Mammary epithelial cell (primary cell): ENCODE data around the gene FAHD1.

Source experiments
- EZH2 ChIP-seq: IDR thresholded peaks from 2 replicates; pipeline ENCODE4 v1.6.1; 2012; ENCODE audit warnings: low read length, inconsistent platforms, borderline replicate concordance
- TF ChIP-seq, protein P1 (sequence below), 2 donors: IDR thresholded peaks in 1 of 2; conservative IDR thresholded peaks in 1 of 2; 2 replicates each; pipeline ENCODE4 v1.5.1; 2011 to 2012; ENCODE audit warnings: inconsistent platforms in 2 of 2, low read length in 2 of 2, mild to moderate bottlenecking in 2 of 2, control low read depth in 1 of 2, low read depth in 1 of 2; ENCODE audit not compliant: insufficient read depth in 1 of 2; ENCODE audit errors: extremely low read depth in 1 of 2

DNA sequence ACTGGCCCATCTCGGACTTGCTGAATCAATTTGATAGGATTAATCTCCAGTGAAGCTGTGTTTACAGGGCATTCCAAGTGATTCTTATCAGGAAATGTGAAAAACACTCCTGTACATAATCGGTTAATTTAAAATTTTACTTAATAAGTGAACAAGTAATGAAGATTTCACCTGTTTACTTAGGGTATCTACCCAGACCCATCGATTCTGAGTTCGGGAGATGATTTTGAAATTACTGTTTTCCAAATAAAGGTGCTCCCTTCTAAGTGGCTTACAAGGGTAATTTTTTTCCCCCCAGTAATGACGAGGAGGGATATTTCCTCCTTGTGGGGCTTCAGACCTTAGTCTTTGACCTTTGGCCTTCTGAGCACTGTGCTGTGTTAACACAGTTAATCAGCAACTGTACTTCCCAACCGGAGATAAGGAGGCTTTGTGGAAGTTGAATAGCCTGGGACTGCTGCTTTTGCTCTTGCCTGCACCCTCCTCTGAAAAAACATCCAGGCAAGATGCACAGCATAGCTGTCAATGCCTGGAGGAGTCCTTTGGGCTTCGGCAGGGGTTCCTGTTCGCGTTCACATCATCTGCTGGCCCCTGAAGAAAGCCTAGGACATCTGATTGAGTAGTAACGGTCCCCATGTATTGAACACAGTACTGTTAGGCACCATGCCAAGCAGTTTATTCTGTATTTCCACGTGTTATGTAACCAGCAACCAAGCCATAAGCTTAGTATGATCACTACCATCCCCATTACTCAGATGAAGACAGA lies 1.8 kb downstream of the FAHD1 start:
- TF ChIP-seq, protein P1, sequence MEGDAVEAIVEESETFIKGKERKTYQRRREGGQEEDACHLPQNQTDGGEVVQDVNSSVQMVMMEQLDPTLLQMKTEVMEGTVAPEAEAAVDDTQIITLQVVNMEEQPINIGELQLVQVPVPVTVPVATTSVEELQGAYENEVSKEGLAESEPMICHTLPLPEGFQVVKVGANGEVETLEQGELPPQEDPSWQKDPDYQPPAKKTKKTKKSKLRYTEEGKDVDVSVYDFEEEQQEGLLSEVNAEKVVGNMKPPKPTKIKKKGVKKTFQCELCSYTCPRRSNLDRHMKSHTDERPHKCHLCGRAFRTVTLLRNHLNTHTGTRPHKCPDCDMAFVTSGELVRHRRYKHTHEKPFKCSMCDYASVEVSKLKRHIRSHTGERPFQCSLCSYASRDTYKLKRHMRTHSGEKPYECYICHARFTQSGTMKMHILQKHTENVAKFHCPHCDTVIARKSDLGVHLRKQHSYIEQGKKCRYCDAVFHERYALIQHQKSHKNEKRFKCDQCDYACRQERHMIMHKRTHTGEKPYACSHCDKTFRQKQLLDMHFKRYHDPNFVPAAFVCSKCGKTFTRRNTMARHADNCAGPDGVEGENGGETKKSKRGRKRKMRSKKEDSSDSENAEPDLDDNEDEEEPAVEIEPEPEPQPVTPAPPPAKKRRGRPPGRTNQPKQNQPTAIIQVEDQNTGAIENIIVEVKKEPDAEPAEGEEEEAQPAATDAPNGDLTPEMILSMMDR (conservative IDR thresholded peaks at IDR 0.05 in 1 of 2, IDR thresholded peaks at IDR 0.05 in 1 of 2; ENCODE audit: extremely low read depth in 1 of 2, insufficient read depth in 1 of 2, low read depth in 1 of 2, low read length in 2 of 2): no peak
- TF ChIP-seq EZH2: no peak
